ENCODE data around the gene SSR4.

SSR4 gene

DNA sequence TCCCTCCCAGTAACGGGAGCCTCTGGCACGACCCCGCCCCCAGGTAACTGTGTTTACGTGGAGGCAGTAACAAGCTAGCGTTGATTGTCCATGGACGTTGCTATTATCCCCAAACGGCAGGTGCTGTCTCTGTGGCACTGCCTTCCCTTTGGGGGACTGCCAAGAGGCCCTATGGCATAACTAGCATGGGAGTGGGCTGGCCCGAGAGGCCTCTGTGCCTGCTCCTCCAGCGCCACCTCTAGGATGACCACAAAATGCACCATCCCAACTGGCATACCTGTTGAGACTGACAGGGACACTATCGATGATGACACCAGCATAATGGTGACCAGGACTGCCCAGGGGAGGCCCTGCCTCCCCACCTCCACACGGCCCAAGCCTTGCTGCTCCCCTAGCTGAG is 12.2 kb upstream of the SSR4 start:
- no peak for DNase-seq

DNA sequence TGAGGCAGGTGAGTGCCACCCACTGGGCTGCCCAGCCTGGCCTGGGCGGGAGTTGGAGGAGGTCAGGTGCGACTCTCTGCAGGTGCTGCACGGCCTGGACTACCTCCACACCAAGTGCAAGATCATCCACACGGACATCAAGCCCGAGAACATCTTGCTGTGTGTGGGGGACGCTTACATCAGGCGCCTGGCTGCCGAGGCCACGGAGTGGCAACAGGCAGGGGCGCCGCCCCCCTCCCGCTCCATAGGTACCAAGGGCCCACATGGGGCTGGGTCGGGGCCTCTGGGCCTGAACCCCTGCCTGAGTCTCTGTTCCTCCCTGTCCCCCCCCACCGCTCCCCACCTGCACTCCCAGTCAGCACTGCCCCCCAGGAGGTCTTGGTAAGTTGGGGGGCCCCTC is 11.6 kb upstream of the SSR4 start:
- no peak for DNase-seq

DNA sequence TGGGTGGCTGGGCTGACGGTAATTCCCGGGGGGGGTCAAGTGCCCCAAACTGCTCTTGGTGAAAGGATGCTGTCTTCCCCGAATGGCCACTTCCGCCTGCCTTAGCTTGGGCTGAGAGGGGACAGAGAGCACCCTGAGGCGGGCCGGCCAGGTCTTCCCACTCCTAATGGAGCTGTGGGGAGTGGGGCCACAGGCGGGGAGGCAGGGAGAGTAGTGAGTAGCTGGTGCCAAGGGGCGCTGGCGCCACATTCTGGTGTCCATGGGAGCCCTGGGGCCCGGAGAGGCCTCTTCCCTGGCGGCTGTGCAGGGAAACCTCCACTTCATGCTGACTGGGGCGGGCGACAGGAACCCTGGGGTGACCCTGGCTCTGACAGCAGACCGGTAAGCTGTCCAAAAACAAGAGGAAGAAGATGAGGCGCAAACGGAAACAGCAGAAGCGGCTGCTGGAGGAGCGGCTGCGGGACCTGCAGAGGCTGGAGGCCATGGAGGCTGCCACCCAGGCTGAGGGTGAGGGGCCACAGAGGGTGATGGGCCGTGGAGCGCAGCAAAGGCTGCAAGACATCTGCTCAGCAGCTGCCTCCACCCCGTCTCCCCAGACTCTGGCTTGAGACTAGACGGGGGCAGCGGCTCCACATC is 11.0 kb upstream of the SSR4 start:
- DNase-seq: no peak

DNA sequence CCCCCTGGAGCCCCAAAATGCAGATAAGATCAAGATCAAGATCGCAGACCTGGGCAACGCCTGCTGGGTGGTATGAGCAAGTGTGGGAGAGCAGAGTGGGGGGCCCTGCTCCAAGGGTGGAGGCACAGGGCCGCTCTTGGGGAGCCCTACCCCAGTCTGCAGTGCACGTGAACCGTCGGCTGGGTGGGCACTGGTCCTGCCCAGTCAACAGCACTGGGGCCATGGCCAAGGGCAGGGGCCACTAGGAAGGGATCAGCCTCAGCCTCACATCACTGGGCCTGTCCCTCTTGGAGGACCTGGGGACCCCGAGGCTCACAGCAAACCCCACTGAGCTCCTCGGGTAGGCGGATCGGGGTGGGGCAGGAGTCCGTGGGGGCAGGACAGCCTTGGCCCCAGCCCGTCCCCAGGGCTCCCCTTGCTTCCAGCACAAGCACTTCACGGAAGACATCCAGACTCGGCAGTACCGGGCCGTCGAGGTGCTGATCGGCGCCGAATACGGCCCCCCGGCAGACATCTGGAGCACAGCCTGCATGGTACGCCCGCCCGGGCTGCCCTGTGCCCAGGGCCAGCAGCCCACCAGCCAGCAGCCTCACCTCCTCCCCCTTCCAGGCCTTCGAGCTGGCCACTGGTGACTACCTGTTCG is 10.0 kb upstream of the SSR4 start:
- no peak for DNase-seq

DNA sequence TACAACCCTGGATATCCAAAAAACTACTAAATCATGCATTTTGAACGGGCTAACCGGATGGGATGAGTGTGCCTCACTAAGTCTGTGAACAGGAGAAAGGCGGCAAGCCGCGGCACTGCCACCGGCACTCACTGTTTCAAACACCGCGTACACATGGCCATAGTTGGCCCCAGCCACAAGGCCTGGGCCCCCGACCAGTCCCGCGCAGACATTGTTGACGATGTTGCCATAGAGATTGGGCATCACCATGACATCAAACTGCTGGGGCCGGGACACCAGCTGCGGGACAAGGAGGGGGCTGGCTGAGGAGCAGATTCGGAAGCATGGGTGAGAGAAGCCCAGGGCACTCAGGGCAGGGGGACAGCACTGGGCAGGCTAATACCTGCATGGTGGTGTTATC is 7.8 kb upstream of the SSR4 start:
- no peak for DNase-seq

DNA sequence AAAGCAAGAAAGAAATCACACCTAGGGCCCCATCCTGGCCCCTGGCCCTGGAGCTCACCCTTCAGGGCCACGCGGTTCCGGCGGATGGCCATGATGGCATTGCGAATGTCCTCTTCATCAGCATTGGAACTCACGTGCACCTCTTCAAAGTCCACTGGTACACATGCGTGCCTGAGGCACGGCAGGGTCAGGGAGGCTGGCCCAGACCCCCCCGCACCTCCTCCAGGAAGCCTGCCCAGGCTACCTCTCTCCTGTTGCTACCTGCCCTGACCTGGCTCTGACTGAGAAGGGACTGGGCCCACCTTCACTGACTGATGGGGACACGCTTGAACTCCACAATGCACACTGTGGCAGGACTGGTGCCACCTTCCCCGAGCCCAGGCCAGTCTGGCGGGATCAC is 4.8 kb upstream of the SSR4 start:
- DNase-seq: no peak

DNA sequence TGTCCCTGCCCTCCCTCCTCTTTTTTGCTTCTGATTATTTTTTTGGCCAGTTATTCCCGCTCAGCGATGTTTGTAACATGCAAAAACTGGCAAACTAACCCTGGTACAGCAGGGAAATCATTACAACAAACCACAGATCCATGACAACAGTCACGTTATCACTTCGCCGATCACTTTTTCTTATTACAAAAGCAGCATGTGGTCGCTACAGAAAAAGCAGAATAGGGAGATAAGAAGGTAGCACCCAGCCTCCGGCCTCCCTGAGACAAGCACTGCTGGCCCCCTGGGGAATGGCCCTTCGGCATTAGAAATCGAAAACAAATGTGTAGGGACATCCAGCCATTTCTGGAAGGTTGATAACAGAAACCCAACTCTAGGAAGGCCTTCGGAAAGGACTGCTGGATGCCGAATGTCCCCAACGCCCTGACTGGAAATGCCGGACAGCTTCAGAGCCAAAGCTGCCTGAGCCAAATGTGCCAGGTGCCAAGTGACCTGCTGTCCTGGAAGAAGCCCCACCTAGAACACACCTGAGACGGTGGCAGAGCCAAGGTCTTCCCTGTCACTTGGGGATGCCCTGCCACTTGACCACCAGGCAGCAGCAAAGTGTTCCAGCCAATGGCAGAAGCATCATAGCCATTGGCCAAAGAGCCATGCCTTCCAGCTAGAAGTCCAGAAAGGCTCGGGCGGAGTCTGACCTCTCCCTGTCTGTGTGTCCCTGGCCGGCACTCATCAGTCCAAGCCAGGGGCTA is 3.2 kb upstream of the SSR4 start:
- no peak for DNase-seq

DNA sequence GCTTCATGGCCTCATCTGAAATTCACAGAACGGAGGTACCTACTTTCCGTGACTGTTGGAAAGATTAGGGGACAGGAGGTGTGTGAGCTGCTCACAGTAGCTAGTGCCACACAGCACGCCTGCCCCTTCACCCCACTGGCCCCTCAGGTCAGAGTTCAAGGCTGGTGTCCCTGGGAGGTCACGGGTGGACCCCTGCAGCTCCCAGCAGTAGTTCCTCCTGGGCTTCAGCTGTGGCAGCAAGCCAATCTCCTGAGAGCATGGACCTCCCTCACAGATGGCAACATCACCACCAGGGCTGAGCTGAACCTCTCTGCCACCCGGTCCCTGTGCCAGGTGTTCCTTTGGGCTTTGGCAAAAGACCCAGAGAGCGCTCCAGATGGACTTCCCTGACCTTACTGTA is 2.1 kb upstream of the SSR4 start:
- DNase-seq: no peak

DNA sequence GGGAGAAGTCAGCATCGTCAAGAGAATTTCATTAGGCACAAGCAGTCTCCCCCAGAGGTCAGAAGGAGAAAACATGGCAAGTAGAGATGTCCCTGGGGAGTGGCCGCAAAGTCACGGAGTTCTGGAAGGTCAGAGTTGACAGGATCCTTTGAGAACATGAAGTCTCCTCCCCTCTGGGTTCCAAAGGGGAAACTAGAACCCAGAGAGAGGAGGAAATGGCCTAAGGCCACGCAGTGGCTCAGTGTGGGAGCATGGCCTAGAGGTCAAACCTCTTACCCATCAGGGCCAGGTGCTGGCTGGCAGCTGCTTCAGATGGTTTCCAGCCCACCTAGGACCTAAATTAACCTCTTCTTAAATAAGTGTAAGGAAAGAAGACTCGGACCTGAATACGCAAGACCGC is 1.2 kb upstream of the SSR4 start:
- DNase-seq: no peak

DNA sequence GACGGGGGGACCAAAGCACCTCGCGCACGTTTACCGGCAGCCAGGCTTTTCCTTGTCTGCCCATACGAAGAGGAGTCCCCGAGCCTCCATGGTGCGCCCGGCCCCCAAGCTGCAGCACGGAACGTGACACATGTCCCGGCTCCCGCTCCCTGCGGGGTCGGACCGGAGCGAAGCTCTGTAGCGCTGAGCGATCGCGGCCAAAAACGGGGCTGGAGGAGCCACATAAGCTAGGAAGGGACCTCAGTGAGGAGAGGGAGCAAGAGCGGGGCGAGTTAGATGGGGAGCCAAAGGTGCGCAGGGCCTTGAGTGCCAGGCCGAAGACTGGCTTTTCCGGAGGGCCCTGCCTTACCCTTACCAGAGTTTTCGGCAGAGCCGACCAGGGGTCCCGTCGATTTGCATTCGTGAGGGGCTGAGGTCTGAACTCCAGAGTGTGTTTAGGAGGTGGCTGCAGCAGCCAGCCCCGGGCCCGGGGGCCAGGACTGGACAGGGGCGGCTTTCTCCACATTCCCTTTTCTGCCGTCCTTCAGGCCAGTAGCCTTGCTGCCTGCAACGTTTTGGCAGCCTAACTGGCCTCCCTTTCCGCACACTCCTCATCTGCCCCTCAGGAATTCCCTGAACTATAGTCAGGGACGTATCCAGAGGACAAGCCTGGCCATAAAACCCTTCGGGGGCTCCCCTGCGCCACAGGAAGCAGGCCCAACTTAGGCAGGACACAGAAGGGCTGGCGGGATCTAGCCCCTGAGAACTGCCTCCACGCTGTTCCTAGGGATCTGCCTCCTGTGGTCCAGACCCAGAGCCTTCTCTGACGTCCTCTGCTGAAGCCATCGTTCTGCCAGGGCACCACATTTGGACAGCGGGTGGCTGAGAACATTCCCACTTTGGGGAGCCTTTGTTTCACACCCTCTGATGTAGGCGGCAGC is 689 bp downstream of the SSR4 start:
- peak; percentile 32 to 33 for DNase-seq

DNA sequence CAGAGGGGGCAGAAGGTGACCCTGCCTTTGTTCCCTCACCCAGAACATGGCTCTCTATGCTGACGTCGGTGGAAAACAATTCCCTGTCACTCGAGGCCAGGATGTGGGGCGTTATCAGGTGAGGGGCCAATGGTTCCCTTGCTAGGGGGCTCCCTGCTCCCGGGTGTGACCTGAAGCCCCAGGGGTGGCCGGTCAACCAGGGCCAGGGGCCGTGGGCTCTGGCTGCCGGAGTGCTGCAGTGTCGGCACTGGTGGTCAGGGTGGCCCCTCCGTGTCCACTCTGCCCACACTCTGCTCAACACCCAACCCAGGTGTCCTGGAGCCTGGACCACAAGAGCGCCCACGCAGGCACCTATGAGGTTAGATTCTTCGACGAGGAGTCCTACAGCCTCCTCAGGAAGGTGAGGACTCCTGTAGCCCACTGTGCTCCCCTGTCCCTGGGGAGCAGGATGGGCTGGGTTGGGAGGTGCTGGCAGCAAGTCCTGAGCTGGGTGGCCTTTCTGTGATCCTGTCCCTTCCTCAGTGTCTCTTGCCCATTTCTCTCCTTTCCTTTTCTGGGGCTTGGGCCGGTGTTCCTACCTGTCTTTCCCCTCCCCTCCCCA is 3.0 kb downstream of the SSR4 start:
- no peak for DNase-seq

DNA sequence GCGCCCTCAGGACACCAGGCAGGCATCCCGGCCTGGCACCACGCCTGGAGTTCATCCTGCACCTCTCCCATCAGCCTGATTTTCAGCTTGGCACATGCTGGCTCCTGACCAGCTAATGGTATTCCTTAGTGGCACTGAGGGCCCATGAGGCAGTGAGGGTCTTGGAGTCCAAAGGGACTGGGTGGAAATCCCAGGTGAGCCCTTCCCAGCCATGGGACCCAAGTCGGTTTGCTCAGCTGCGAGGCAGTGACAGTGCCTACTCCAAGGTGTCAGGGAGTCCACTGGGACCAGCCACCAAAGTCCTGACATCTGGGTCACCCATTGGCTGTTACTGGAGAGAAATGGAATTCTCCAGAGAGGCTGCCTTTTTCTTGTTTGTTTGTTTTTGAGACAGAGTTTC is 4.9 kb downstream of the SSR4 start:
- DNase-seq: no peak

DNA sequence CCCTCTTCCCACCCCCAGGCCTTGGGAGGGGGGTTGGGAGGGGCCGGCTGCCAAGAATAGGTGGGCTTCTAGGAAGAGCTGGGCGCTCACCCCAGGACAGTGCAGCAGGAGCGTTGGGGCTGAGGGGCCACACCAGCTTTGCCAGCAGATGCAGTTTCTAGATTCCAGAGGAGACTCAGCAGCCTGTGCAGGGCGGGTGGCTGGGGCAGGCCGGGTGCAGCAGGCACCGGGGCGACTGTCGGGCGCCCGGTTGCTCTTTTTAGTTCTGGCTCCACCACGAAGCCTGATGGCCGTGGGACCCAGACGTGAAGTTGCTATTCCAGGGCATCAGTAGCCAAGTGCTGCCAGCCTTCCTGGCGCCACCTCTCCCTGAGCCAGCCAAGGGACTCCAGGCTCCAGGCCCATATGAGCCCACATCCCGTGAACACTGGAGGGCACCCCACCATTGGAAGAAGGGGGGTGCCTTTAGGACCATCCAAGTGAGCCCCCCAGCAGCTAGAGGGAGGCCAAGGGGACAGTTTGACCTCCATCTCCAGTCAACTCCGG is 5.8 kb downstream of the SSR4 start:
- DNase-seq: no peak

DNA sequence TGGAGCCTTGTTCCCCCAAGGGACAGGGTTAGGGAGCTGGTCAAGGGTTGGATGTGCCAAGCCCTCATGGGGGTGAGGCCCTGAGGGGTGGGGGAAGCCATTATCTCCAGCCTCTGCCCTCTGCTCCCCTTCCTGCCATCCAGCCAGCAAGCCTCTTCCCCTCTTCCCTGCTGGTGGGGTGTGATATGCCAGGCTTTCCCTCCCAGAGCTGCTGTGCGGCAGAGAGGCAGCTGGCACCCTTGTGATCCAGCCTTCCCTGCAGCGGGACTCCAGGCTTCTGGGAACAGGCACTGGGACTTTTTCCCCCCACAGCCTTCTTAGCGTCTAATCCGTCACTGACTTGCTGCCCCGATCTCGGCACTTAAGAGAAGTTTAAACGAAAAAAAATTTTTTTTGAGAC is 6.3 kb downstream of the SSR4 start:
- no peak for DNase-seq

DNA sequence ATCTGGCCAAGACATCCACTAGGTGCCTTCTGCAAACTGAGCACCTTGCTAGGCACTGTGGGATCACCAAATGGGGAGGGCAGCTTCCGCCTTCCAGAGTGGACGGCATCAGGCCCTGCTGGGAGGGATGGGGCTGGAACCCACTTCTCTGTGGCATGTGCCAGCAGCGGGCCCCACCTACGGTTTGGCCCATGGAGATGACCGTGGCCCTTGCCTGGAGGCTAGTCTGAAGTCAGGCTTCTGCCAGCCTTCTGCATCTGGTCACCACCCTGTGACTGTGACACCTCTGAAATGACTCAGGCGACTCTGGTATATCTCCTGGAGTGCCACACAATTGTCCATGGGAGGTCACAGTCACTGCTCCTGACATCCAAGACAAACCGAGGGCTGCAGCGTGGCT is 7.2 kb downstream of the SSR4 start:
- no peak for DNase-seq

DNA sequence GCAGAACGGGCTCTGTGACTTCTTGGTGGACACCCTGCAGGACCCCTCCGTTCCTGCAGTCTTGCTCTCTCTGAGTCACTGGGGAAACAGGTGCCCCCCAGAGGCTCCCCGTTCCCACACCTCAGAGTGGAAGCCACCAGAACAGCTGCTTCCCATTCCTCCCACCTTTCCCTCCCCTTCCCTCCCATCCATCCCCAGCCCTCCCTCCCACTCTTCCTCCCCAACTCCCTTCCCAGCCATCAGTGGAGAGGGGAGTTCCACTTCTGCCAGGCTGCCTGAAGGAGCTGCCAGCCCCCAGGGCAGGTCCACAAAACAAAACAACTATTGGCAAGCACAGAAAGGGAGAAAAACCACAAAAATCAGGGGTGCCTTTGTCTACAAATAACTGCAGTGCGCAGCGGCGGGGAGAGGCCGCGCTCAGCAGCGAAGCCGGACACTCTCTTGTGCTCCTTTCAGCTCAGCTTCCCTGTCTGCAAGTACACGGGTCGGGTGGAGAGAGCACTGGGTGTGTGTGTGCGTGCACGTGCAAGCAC is 8.1 kb downstream of the SSR4 start:
- no peak for DNase-seq

DNA sequence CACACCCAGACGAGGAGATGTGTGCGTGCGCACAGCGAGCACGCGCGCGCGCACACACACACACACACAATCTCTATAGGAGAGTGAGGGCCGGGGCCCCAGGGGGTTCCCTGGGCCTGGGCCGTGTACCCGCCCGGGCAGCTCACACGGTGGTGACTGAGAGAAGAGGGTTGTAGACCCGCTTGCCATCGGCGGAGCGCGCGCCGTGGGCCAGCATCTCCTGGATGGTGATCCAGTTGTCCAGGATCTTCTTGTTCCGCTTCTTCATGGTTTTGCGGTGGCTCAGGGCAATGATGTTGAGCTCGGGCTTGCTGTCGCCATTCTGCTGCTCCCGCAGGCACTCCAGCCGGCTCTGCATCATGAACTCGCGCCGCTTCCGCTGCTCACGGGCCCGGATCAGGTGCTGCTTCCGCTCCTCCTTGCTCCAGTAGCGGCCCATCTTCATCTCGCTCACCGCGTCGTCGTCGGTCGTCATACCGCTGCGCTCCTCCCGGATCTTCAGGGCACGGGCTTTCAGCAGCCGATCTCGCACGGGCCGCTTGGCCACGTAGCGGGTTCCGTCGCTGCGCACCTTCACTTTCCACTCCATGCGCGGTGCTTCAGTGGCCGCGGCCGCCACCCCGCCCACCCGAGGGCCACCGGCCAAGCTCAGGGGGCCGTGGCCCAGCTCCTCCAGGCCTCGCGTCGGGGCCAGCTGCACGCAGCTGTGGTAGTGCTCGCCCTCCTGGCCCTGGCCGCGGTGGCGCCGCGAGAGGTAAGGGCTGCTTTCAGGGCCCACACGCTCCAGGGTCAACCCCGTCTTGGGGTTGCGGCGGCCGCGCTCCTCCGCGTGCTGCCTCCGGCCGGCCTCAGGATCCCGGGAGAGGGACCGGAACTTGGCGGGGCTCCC is 9.0 kb downstream of the SSR4 start:
- DNase-seq: no peak

DNA sequence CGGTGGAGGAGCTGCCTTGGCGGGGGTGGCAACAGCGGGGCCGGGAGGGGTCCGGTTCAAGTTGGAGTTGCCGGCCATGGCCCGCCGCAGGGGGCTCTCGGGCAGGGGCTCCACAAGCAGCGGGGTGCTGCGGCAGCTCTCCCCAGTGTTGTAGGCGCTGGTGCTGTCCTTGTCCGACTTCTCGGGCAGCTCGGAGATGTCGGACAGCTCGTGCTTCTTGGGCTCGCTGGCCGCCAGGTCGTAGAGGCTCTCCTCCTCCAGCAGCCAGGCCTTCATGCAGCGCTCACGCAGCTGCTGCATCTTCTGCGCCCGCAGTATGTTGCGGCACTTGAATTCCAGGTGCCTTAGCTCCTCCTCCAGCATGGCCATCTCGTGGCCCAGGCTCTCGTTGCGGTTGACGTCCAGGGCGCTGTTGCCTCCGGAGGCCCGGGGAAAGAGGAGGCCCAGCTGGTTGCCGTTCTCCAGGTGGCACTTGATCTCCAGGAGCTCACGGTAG is 9.7 kb downstream of the SSR4 start:
- no peak for DNase-seq

DNA sequence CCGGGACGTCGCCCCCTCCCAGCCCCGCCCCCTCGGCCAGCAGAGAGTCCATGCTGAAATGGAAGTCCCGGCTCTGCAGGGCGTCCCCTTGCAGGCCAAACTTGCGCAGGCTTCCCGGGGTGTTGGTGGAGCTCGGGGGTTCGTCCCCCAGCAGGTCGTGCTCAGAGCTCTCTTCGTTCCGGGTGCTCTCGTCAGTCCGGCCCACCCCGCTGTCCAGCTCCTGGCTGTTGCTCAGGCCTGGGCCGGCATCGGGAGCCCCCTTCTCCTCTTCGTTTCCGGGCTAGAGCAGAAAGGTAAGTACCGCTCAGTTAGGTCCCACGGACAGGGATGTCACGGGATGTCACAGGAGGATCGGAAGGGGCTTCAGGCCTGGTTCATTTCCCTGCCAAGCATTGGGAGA is 10.2 kb downstream of the SSR4 start:
- DNase-seq: no peak

DNA sequence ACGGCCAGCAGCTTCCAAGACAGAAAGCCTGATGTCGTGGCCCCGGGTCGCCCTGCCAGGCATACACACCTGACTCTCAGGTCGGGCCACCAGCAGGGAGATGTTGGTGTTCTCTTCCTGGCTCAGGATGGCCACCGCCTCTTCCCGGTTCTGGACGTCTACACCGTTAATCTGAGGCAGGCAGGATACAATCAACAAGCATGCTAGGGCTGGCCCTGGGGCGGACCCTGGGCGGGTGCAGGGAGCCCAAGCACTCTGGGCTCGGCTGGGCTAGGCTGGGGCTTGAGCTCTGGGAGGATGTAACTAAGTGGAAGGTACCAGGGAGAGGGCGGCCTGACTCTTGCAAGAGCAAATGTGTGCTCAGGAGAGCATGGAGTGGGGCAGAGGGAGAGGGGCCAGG is 11.0 kb downstream of the SSR4 start:
- no peak for DNase-seq

DNA sequence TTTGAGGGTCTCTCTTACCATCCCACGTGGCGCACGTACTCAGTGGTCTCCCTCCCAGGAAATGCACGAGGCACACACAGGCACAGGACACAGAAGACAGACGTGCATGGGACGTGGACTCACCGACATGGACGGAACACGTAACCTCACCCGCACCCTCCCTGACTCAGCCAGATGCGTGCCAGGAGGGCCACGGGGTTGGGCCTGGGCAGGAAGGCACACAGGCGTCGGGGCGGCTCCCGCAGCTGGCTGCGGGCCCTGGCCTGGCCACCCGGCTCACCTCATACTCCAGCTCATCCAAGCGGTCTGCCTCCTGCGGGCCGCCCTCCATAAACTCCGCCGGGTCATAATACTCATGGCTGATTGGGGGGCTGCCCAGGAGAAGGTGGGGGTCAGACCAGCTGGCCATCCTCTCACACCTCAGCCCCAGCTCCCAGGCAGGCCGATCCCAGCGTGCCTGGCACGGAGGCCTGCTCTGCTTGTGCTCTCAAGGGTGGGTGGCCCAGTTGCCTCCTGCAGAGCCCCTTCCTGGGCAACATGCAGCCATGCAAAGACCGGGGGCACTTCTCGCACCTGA is 12.6 kb downstream of the SSR4 start:
- no peak for DNase-seq

Data from stimulated activated CD4-positive, alpha-beta T cell treated with anti-CD3 and anti-CD28 coated beads, Interleukin-2, amount 100 ng/mL, for 24 hours (primary cell).